GM12878 (cell line): ENCODE data around the gene S100A16. TPM values are rescaled to one million over a fixed set of nuclear protein-coding genes. Genes with fewer than 3 reads are reported as not detected.

Experiments
- ATAC-seq: fragments of 200-7000 bp; cut with Tn5 transposase; 3 replicates; pipeline ENCODE4 v1.9.1; 2020; ENCODE audit warnings: mild to moderate bottlenecking, moderate library complexity
- BruUV-seq: library from RNA; stranded (reverse); fragments of 400-500 nt; replicated peaks from 2 replicates; lab custom pipeline; 2021; lab: Mats Ljungman, UMichigan
- CTCF ChIA-PET: fragments of 300-600 bp; sonication (Branson Sonifier 250); formaldehyde crosslinking; extraction: SDS; loops from one replicate; lab custom pipeline; 2021; ENCODE audit warnings: inconsistent platforms; lab: Yijun Ruan, JAX
- POLR2A ChIA-PET: fragments of 350-600 bp; formaldehyde crosslinking; extraction: SDS; loops from one replicate; lab custom pipeline; 2021; ENCODE audit warnings: inconsistent platforms; lab: Charles Lee
- RAD21 ChIA-PET: fragments of 300-600 bp; sonication (Branson Sonifier 250); formaldehyde crosslinking; loops from one replicate; lab custom pipeline; 2023; ENCODE audit warnings: antibody characterized with exemption; ENCODE audit not compliant: unreplicated experiment; lab: Charles Lee
- SMC1A ChIA-PET: fragments of 300-600 bp; sonication (Branson Sonifier 250); formaldehyde crosslinking; loops from one replicate; lab custom pipeline; 2023; ENCODE audit not compliant: unreplicated experiment, uncharacterized antibody; lab: Charles Lee
- DNase-seq: peaks from one replicate; pipeline ENCODE4 v3.0.0-alpha.2; 2011; ENCODE audit warnings: low read depth, low spot score
- FAIRE-seq: peaks from 3 replicates; lab custom pipeline; 2011; peaks lifted over from hg19 to GRCh38; lab: Jason Lieb, UNC
- H2AFZ ChIP-seq: 2 replicates; pipeline ENCODE4 v1.6.0; 2011; ENCODE audit warnings: low read depth, low read length, control low read depth; ENCODE audit not compliant: control insufficient read depth
- H3K27ac ChIP-seq: 2 replicates; pipeline ENCODE4 v1.5.1; 2011; ENCODE audit warnings: control low read depth; ENCODE audit not compliant: control insufficient read depth, insufficient read depth
- H3K27me3 ChIP-seq, 2 experiments: replicated peaks in 1 of 2; 2 replicates each; pipeline versions ENCODE4 v1.6.0 to v1.6.1; 2011; ENCODE audit warnings: low read length in 1 of 2; ENCODE audit not compliant: control insufficient read depth in 2 of 2, insufficient read depth in 2 of 2
- H3K36me3 ChIP-seq, 2 experiments: 2 replicates each; pipeline ENCODE4 v1.5.1; 2011; ENCODE audit warnings: low read length in 1 of 2; ENCODE audit not compliant: control insufficient read depth in 2 of 2, insufficient read depth in 2 of 2
- H3K4me1 ChIP-seq: 2 replicates; pipeline ENCODE4 v1.6.1; 2011; ENCODE audit warnings: mild to moderate bottlenecking, low read length, moderate library complexity, mixed read lengths; ENCODE audit not compliant: control insufficient read depth, insufficient read depth
- H3K4me2 ChIP-seq: 2 replicates; pipeline ENCODE4 v1.6.0; 2011; ENCODE audit warnings: control low read depth; ENCODE audit not compliant: control insufficient read depth, insufficient read depth
- H3K4me3 ChIP-seq: fragments of 200-600 bp; sonication (generic); 2 replicates; pipeline ENCODE4 v1.5.1; 2016
- H3K79me2 ChIP-seq: 2 replicates; pipeline ENCODE4 v1.6.0; 2011; ENCODE audit warnings: low read length; ENCODE audit not compliant: control insufficient read depth, insufficient read depth
- H3K9ac ChIP-seq: 2 replicates; pipeline ENCODE4 v1.8.0; 2011; ENCODE audit warnings: low read length, control low read depth, mixed read lengths; ENCODE audit not compliant: control insufficient read depth, insufficient read depth
- H3K9me3 ChIP-seq: replicated peaks from 3 replicates; pipeline ENCODE4 v1.5.1; 2011; ENCODE audit warnings: mild to moderate bottlenecking, low read length; ENCODE audit not compliant: control insufficient read depth, insufficient read depth
- H4K20me1 ChIP-seq: 2 replicates; pipeline ENCODE4 v1.6.0; 2011; ENCODE audit not compliant: control insufficient read depth, insufficient read depth
- BACH1 ChIP-seq: fragments of 450-650 bp; IDR thresholded peaks from 2 replicates; pipeline ENCODE4 v1.6.1; 2017; ENCODE audit warnings: mild to moderate bottlenecking, borderline replicate concordance
- BHLHE40 ChIP-seq, 2 experiments: fragments of 450-650 bp in 1 of 2; IDR thresholded peaks; 2 replicates each; pipeline ENCODE4 v1.6.1; 2011 to 2017; ENCODE audit warnings: low read depth in 2 of 2, borderline replicate concordance in 1 of 2, improper control_type of control experiment in 1 of 2, low read length in 1 of 2, mild to moderate bottlenecking in 1 of 2
- BRCA1 ChIP-seq: IDR thresholded peaks from 2 replicates; pipeline ENCODE4 v1.6.1; 2011; ENCODE audit warnings: low read depth, low read length, improper control_type of control experiment
- CHD2 ChIP-seq: IDR thresholded peaks from 2 replicates; pipeline ENCODE4 v1.6.1; 2011; ENCODE audit warnings: low read depth, low read length, improper control_type of control experiment, borderline replicate concordance
- CHD4 ChIP-seq: fragments of 200-600 bp; sonication (generic); IDR thresholded peaks from 2 replicates; pipeline ENCODE4 v1.6.1; 2016; ENCODE audit warnings: mild to moderate bottlenecking
- HDGF ChIP-seq: fragments of 450-650 bp; IDR thresholded peaks from 2 replicates; pipeline ENCODE4 v1.6.1; 2016; ENCODE audit warnings: antibody characterized with exemption
- IKZF1 ChIP-seq: fragments of 450-650 bp; conservative IDR thresholded peaks from 2 replicates; pipeline ENCODE4 v1.6.1; 2017; ENCODE audit warnings: antibody characterized with exemption, mild to moderate bottlenecking
- MLLT1 ChIP-seq: fragments of 450-650 bp; IDR thresholded peaks from 2 replicates; pipeline ENCODE4 v1.6.1; 2016; ENCODE audit warnings: mild to moderate bottlenecking
- NR2C2 ChIP-seq: IDR thresholded peaks from 2 replicates; pipeline ENCODE4 v1.6.1; 2011; ENCODE audit warnings: borderline replicate concordance, low read depth; ENCODE audit not compliant: control insufficient read depth, insufficient read length
- POLR2A ChIP-seq: IDR thresholded peaks from 2 replicates; pipeline ENCODE4 v1.6.1; 2011; ENCODE audit warnings: low read depth, mild to moderate bottlenecking, low read length
- POLR2AphosphoS5 ChIP-seq: IDR thresholded peaks from 2 replicates; pipeline ENCODE4 v1.6.1; 2011; ENCODE audit warnings: mild to moderate bottlenecking, low read length, inconsistent platforms
- RB1 ChIP-seq: fragments of 450-650 bp; formaldehyde crosslinking; IDR thresholded peaks from 2 replicates; pipeline ENCODE4 v1.6.1; 2017; ENCODE audit warnings: mild to moderate bottlenecking, borderline replicate concordance
- RUNX3 ChIP-seq: IDR thresholded peaks from 2 replicates; pipeline ENCODE4 v1.6.1; 2012; ENCODE audit warnings: low read length, inconsistent platforms
- SUPT20H ChIP-seq: IDR thresholded peaks from 2 replicates; pipeline ENCODE4 v1.6.1; 2011; ENCODE audit warnings: low read depth, mild to moderate bottlenecking, low read length, moderate library complexity, borderline replicate concordance; ENCODE audit not compliant: control insufficient read depth
- TCF12 ChIP-seq: IDR thresholded peaks from 2 replicates; pipeline ENCODE4 v1.6.1; 2011; ENCODE audit warnings: low read depth, mild to moderate bottlenecking, low read length
- TCF3 ChIP-seq: IDR thresholded peaks from 2 replicates; pipeline ENCODE4 v1.6.1; 2012; ENCODE audit warnings: low read depth, mild to moderate bottlenecking, low read length, borderline replicate concordance; ENCODE audit not compliant: insufficient read depth
- USF2 ChIP-seq: IDR thresholded peaks from 2 replicates; pipeline ENCODE4 v1.6.1; 2011; ENCODE audit warnings: low read depth, low read length, improper control_type of control experiment, borderline replicate concordance
- WGBS: methylation state at CpG from one replicate; pipeline ENCODE4 v1.1.6; 2016; ENCODE audit warnings: low lambda C conversion rate; ENCODE audit not compliant: insufficient replicate concordance, insufficient coverage; ENCODE audit errors: missing lambda C conversion rate; 5-methylcytosine and 5-hydroxymethylcytosine counted together
- in situ Hi-C: fragments of 300-500 bp; cut with MboI; formaldehyde crosslinking; loops from 9 replicates; pipeline ENCODE4 v1.14.3; 2018; ENCODE audit warnings: mixed read lengths
- intact Hi-C: fragments of 100-400 bp; cut with micrococcal nuclease; formaldehyde crosslinking; loops from one replicate; pipeline ENCODE4 v1.14.2; 2022; ENCODE audit not compliant: unreplicated experiment
- polyA plus RNA-seq, 11 experiments: library from polyadenylated mRNA; depleted of rRNA in 4 of 11; unstranded in 6 of 11; stranded (reverse) in 5 of 11; fragments of >200 nt; fragmentation: Nextera tagmentation in 4 of 11; fragmentation: Illumina TruSeq in 1 of 11; extraction: Ambion mirVana in 4 of 11; extraction: Trizol in 1 of 11; gene quantifications; 1 replicate in 1 of 11; 2 replicates in 10 of 11; pipeline versions ENCODE4 v1.2.1 to v1.2.3, GENCODE V29; 2011 to 2016; ENCODE audit warnings: inconsistent platforms in 2 of 11, missing spikeins in 2 of 11, low read depth in 1 of 11
- total RNA-seq, 4 experiments: library from RNA; depleted of rRNA in 3 of 4; stranded (reverse); fragments of >200 nt in 3 of 4; fragmentation: Illumina TruSeq in 1 of 4; extraction: Trizol in 1 of 4; gene quantifications; 2 replicates each; pipeline versions ENCODE4 v1.2.1 to v1.2.3, GENCODE V29; 2013 to 2021

The S100A16 gene
- total and polyA plus RNA-seq, 10 of the 15 experiments (the other 5 are each of a cell fraction or from before 2014, with no cell fraction given), result 0.14 to 0.51 (median 0.25) TPM; not detected in 6

- TF ChIP-seq POLR2A (no peak), SUPT20H (no peak), RUNX3 (no peak)
Measured at GRCh38 chr1:153567621-153568366, 45.1 kb downstream of the S100A16 start (continued).

- SMC1A ChIA-PET, result interaction anchor here (0.8 to 2.2 kb wide), 13 partner anchors 14 to 221 kb away, joined by 3 to 21 read pairs (median 3); partner anchors contain the start of genes CHTOP and S100A6
- Histone ChIP-seq H3K9ac (no peak overlapping the region; the same call in 1 of the 2 replicates), H3K4me2 (no peak overlapping the region), H4K20me1 (no peaks in the 10 kb centered on the region), H3K36me3 (no peaks in the 10 kb centered on the region), H3K79me2 (no peaks in the 10 kb centered on the region), H3K27me3 (no peaks in the 10 kb centered on the region), H2AFZ (peak overlapping the region; percentile 88), H3K9me3 (no peaks in the 10 kb centered on the region), H3K4me1 (peaks cover 15% of the 10 kb centered on the region), H3K27ac (0 out of 2 replicates have a peak overlapping the region, but pooled peaks have one; percentile 11), H3K4me3 (no peak overlapping the region)
- ATAC-seq (peak; percentile 79), FAIRE-seq (no peak), DNase-seq (peak; percentile 37)
- BruUV-seq, result no TSS peak
- CTCF ChIA-PET, result interaction anchor here (0.6 to 8.3 kb wide), 18 partner anchors 9 to 450 kb away, joined by 3 to 113 read pairs (median 4); partner anchors contain the start of genes CHTOP, S100A13, S100A14 and S100A5
- POLR2A ChIA-PET, result interaction anchor here (0.6 to 4.1 kb wide), 10 partner anchors 12 to 223 kb away, joined by 3 to 34 read pairs (median 4); partner anchors contain the start of genes CHTOP, S100A4, S100A5 and S100A6
- RAD21 ChIA-PET, result interaction anchor here (0.5 to 2.5 kb wide), 12 partner anchors 16 to 220 kb away, joined by 3 to 43 read pairs (median 5); partner anchors contain the start of genes CHTOP, S100A4, S100A5 and S100A6
- no peak for TF ChIP-seq RB1
- peak; percentile 72 for TF ChIP-seq TCF12
- no peak for TF ChIP-seq BRCA1
- TF ChIP-seq NR2C2, result no peak
- TF ChIP-seq HDGF, result 0 out of 2 replicates have a peak, but pooled peaks have one; percentile 28
- 0 out of 2 replicates have a peak, but pooled peaks have one; percentile 32 for TF ChIP-seq MLLT1
- 0 out of 2 replicates have a peak, but pooled peaks have one; percentile 56 for TF ChIP-seq CHD2
- peak; percentile 33; the same call in 1 of the 2 replicates for TF ChIP-seq IKZF1
- TF ChIP-seq USF2, result no peak
- peak; percentile 18; the same call in 1 of the 2 replicates for TF ChIP-seq BACH1
- TF ChIP-seq CHD4, result no peak
- peak in 1 of 2 experiments; percentile 36; a peak in 1 of 4 replicates for TF ChIP-seq BHLHE40 (IDR thresholded peaks at IDR 0.05; ENCODE audit: borderline replicate concordance in 1 of 2, low read depth in 2 of 2, low read length in 1 of 2)
- TF ChIP-seq TCF3, result 0 out of 2 replicates have a peak, but pooled peaks have one; percentile 10
- no peak for TF ChIP-seq POLR2AphosphoS5
- intact Hi-C loops, result loop anchor here (5.0 kb wide), 2 partner anchors 34 to 181 kb away; no protein-coding TSS in a partner anchor
- in situ Hi-C loops, result no loop called here
- WGBS, result 62% methylated on average over 13 of the region's 16 CpGs
Measured at GRCh38 chr1:153566414-153567371, 46.2 kb downstream of the S100A16 start.
